ENCODE results near the gene TMCC1. TPM values are rescaled to one million over a fixed set of nuclear protein-coding genes. Genes with fewer than 3 reads are reported as not detected.

The TMCC1 gene
- polyA plus RNA-seq, 1 experiment: 14.4 TPM

DNA sequence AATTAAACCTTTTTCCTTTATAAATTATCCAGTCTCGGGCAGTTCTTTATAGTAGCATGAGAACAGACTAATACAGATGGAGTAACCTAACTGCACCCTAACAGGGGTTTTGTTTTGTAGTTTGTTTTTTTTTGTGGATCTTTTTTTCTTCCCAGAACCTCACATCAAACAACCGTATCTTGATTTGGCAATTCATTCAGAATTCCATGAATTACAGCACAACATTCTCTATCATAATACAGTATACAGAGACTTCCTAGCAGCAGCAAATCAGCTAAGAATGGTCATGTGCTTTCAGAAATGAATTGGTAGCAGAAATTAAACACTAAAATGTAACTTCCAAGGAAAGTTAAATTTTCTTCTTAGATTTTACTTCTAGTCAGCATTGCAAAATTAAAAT, 114.6 kb downstream of the TMCC1 start:
- H3K36me3 ChIP-seq (ENCODE audit: control insufficient read depth, insufficient read depth, low read length): no peaks in the 10 kb centered on the region
- H3K4me3 ChIP-seq (ENCODE audit: low read depth, low read length): no peak overlapping the region
- no peak for DNase-seq (ENCODE audit: low read depth)
- ChIA-PET CTCF (no interaction called here), POLR2A (no interaction called here)
- H3K27me3 ChIP-seq (ENCODE audit: control insufficient read depth, insufficient read depth, low read length): no peaks in the 10 kb centered on the region
- TF ChIP-seq, protein P1, sequence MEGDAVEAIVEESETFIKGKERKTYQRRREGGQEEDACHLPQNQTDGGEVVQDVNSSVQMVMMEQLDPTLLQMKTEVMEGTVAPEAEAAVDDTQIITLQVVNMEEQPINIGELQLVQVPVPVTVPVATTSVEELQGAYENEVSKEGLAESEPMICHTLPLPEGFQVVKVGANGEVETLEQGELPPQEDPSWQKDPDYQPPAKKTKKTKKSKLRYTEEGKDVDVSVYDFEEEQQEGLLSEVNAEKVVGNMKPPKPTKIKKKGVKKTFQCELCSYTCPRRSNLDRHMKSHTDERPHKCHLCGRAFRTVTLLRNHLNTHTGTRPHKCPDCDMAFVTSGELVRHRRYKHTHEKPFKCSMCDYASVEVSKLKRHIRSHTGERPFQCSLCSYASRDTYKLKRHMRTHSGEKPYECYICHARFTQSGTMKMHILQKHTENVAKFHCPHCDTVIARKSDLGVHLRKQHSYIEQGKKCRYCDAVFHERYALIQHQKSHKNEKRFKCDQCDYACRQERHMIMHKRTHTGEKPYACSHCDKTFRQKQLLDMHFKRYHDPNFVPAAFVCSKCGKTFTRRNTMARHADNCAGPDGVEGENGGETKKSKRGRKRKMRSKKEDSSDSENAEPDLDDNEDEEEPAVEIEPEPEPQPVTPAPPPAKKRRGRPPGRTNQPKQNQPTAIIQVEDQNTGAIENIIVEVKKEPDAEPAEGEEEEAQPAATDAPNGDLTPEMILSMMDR (IDR thresholded peaks at IDR 0.05; ENCODE audit: insufficient read depth, low read depth, low read length): no peak

DNA sequence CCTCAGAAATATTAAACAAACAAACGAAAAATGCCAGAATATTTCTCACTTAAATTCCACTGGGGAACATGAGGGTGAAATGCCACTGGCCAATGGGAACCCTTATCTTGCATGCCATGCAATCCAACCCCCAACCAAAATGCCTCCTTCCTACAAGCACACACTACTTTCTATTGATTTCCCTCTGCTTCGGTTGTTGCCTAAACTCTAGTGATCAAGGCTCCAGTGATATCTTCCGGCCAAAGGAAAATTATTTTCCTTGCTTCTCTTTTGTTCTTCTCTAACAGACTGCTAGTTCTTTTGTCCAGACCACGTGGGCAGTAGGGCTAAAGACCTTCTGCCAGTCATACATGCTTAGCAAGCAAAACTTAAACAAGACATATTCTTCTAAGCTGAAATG, 115.7 kb downstream of the TMCC1 start:
- Histone ChIP-seq H3K36me3 (ENCODE audit: control insufficient read depth, insufficient read depth, low read length) (no peaks in the 10 kb centered on the region), H3K4me3 (ENCODE audit: low read depth, low read length) (no peak overlapping the region), H3K27me3 (ENCODE audit: control insufficient read depth, insufficient read depth, low read length) (no peaks in the 10 kb centered on the region)
- POLR2A ChIA-PET: no interaction called here
- no peak for DNase-seq (ENCODE audit: low read depth)
- TF ChIP-seq, protein P1 (IDR thresholded peaks at IDR 0.05; ENCODE audit: insufficient read depth, low read depth, low read length): no peak
- CTCF ChIA-PET: no interaction called here

DNA sequence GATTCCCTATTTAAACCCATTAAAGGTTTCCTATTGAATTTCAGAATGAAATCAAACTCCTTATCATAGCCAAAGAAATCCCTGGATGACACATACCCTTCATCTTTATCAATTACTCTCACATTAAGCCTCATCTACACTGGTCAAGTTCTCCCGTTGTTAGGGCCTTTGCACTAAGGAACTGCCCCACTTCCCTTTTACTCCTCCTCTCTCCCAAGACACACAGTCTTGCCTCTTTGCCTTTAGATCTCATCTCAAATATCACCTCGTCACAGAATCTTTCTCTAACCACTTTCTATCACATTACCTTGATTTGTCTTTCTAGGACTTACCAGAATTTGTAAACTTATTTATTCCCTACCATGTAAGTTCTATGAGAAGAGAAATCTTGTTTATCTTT, 117.6 kb downstream of the TMCC1 start:
- ChIA-PET POLR2A (no interaction called here), CTCF (no interaction called here)
- TF ChIP-seq, protein P1 (IDR thresholded peaks at IDR 0.05; ENCODE audit: insufficient read depth, low read depth, low read length): no peak

DNA sequence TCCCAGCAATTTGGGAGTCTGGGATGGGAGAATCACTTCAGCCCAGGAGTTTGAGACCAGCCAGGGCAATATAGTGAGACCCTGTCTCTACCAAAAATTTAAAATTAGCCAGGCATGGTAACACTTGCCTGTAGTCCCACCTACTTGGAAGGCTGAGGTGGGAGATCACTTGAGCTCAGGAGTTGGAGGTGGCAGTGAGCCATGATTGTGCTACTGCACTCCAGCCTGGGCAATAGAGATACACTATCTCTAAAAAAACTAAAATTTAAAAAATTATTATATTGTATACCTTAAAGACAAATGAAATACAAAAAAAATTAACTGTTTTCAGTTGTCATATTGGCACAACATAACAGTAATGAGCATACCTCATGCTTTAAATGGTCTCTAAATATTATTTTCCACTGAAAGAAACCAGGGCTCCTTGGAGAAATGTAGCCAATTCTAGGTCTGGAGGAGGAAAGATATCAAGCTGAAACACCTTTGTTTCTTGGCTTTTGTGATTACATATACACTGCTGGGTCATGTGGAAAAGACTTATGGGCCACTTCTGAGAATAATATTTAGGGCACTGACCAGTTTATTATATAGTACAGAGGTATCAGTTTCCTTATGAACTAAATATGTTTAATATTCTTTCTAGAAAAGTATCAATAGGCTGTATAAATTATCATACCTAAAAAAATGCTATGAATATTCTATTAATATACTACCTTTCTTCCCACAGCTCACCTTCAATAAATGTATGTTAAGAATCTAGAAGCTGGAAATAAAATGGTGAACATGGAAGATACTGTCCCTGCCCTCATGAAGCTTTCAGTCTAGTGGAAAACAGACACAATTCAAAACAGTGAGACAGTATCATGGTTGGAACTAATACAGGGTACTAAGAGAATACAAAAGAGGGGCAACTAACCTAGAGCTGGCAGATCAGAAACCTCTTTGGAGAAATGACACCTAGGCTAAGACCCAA, 119.5 kb downstream of the TMCC1 start:
- TF ChIP-seq, protein P1 (IDR thresholded peaks at IDR 0.05; ENCODE audit: insufficient read depth, low read depth, low read length): no peak
- no peak overlapping the region for H3K4me3 ChIP-seq (ENCODE audit: low read depth, low read length)
- no peak for DNase-seq (ENCODE audit: low read depth)
- ChIA-PET POLR2A (interaction anchor here (0.6 kb wide), 1 partner anchor 8 kb away, joined by 3 read pairs; no protein-coding TSS in a partner anchor), CTCF (interaction anchor here (1.2 to 1.5 kb wide), 2 partner anchors 12 to 71 kb away, joined by 3 to 4 read pairs; no protein-coding TSS in a partner anchor)
- H3K36me3 ChIP-seq (ENCODE audit: control insufficient read depth, insufficient read depth, low read length): no peaks in the 10 kb centered on the region
- H3K27me3 ChIP-seq (ENCODE audit: control insufficient read depth, insufficient read depth, low read length): no peaks in the 10 kb centered on the region

More for the DNA sequence above, 117.6 kb downstream of the TMCC1 start:
- DNase-seq (ENCODE audit: low read depth): no peak
- no peak overlapping the region for H3K4me3 ChIP-seq (ENCODE audit: low read depth, low read length)
- H3K27me3 ChIP-seq (ENCODE audit: control insufficient read depth, insufficient read depth, low read length): no peaks in the 10 kb centered on the region
- H3K36me3 ChIP-seq (ENCODE audit: control insufficient read depth, insufficient read depth, low read length): no peaks in the 10 kb centered on the region

DNA sequence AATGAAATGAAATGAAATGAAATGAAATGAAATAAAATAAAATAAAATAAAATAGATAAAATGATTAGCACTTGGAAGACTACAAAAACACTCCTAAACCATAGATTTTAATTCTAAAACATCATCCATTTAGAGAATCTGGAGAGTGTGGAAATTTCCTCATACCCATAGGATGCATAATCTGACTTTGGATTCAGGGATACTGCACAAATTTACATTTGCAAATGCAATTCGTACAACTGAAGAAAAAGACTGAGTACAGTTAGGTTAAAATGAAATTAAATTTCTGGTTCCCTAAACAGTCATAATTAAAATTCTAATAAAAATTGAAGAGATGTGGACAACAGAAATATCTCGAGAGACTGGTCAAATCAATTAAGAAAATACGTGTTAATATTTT, 122.9 kb downstream of the TMCC1 start:
- Histone ChIP-seq H3K4me3 (ENCODE audit: low read depth, low read length) (no peak overlapping the region), H3K36me3 (ENCODE audit: control insufficient read depth, insufficient read depth, low read length) (no peaks in the 10 kb centered on the region), H3K27me3 (ENCODE audit: control insufficient read depth, insufficient read depth, low read length) (no peaks in the 10 kb centered on the region)
- ChIA-PET CTCF (interaction anchor here (1.3 kb wide), 1 partner anchor 47 kb away, joined by 3 read pairs; no protein-coding TSS in a partner anchor), POLR2A (no interaction called here)
- no peak for DNase-seq (ENCODE audit: low read depth)
- TF ChIP-seq, protein P1 (IDR thresholded peaks at IDR 0.05; ENCODE audit: insufficient read depth, low read depth, low read length): no peak
